Lung (tissue), 12 donors: Measurements from ENCODE around the gene PROM1. TPM values are rescaled to one million over a fixed set of nuclear protein-coding genes. Genes with fewer than 3 reads are reported as not detected.

Experiments
- ATAC-seq: fragments of 200-7000 bp; cut with Tn5 transposase; one replicate; pipeline ENCODE4 v1.9.1; 2020; ENCODE audit warnings: moderate number of reproducible peaks; ENCODE audit not compliant: insufficient read depth, low FRiP score
- DNase-seq, 3 donors: peaks; one replicate each; pipeline ENCODE4 v3.0.0-alpha.2; 2013 to 2017
- H3K27ac ChIP-seq, 2 donors: one replicate each; pipeline ENCODE4 v1.5.1; 2013; ENCODE audit warnings: mild to moderate bottlenecking in 2 of 2, moderate library complexity in 2 of 2, control low read depth in 1 of 2, inconsistent platforms in 1 of 2, low read depth in 1 of 2, low read length in 1 of 2
- H3K27me3 ChIP-seq, 3 donors: one replicate each; pipeline ENCODE4 v1.5.1; 2013; ENCODE audit warnings: low read length in 2 of 3; ENCODE audit not compliant: control insufficient read depth in 3 of 3, insufficient read depth in 3 of 3
- H3K36me3 ChIP-seq, 4 donors: one replicate each; pipeline ENCODE4 v1.5.1; 2013; ENCODE audit warnings: low read length in 4 of 4, mild to moderate bottlenecking in 1 of 4, moderate library complexity in 1 of 4; ENCODE audit not compliant: control insufficient read depth in 4 of 4, insufficient read depth in 4 of 4
- H3K4me1 ChIP-seq, 5 donors: one replicate each; pipeline ENCODE4 v1.5.1; 2013; ENCODE audit warnings: low read length in 5 of 5, mild to moderate bottlenecking in 2 of 5, moderate library complexity in 1 of 5; ENCODE audit not compliant: control insufficient read depth in 5 of 5, insufficient read depth in 5 of 5
- H3K4me3 ChIP-seq: one replicate; pipeline ENCODE4 v1.5.1; 2013; ENCODE audit warnings: mild to moderate bottlenecking, control low read depth, moderate library complexity
- H3K9ac ChIP-seq, 2 donors: one replicate each; pipeline ENCODE4 v1.5.1; 2013; ENCODE audit warnings: low read length in 2 of 2, control low read depth in 1 of 2; ENCODE audit not compliant: insufficient read depth in 1 of 2
- H3K9me3 ChIP-seq, 4 donors: one replicate each; pipeline ENCODE4 v1.5.1; 2013; ENCODE audit warnings: low read length in 3 of 4, mild to moderate bottlenecking in 1 of 4, moderate library complexity in 1 of 4; ENCODE audit not compliant: control insufficient read depth in 4 of 4, insufficient read depth in 3 of 4
- WGBS, 2 donors: extraction: QIAGEN DNeasy Blood & Tissue Kit; methylation state at CpG; one replicate each; pipeline ENCODE4 v1.1.7; 2013; 5-methylcytosine and 5-hydroxymethylcytosine counted together
- polyA plus RNA-seq, 2 donors: library from polyadenylated mRNA; stranded (reverse); fragments of 200-250 nt; gene quantifications; one replicate each; pipeline ENCODE4 v1.2.1, GENCODE V29; 2013
- total RNA-seq, 2 donors: library from RNA; depleted of rRNA in 1 of 2; stranded (reverse); fragments of >200 nt in 1 of 2; gene quantifications; one replicate each; pipeline ENCODE4 v1.2.1, GENCODE V29; 2014 to 2021
- TF ChIP-seq, protein P1 (sequence below): IDR thresholded peaks from 2 replicates; pipeline ENCODE4 v1.5.1; 2012; ENCODE audit warnings: mild to moderate bottlenecking; ENCODE audit errors: control extremely low read depth, extremely low read depth
- donor health status: control.
- donor health status: control.
- donor health status: Bipolar disorder and iron deficiency.
- donor health status: healthy.
- donor health status: DM: yes; HTN: yes; CAD: no.

The PROM1 gene
- total and polyA plus RNA-seq, 4 donors, result 6.7 to 49.5 (median 27.6) TPM

DNA sequence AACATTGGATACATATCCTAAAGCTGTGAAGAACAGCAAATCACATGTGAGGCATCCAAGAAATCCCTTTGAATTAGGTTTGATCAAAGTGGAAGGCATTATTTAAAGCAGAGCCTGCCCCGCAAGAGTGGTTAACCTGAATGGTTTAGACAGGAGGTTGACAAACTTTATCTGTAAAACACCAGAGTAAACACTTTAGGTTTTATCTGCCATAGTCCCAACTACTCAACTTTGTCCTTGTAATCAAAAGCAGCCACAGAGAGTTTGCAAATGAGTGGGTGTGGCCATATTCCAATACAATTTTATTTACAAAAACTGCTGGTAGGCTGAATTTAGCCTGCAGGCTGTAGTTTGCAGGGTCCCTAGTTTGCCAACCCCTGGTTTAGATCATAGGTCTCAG is 95.6 kb downstream of the PROM1 start:
- Histone ChIP-seq H3K9me3 (peaks cover 0 to 4% (median 0%) of the 10 kb centered on the region in 4 donors), H3K9ac (no peak overlapping the region), H3K4me1 (no peaks in the 10 kb centered on the region), H3K27ac (no peak overlapping the region), H3K27me3 (no peaks in the 10 kb centered on the region), H3K36me3 (peaks cover 0 to 14% (median 0%) of the 10 kb centered on the region in 4 donors), H3K4me3 (no peak overlapping the region)
- ATAC-seq, result no peak
- 52 to 68% methylated on average over 1 of the region's 1 CpG for WGBS, 2 donors
- DNase-seq, result no peak
- TF ChIP-seq, protein P1, sequence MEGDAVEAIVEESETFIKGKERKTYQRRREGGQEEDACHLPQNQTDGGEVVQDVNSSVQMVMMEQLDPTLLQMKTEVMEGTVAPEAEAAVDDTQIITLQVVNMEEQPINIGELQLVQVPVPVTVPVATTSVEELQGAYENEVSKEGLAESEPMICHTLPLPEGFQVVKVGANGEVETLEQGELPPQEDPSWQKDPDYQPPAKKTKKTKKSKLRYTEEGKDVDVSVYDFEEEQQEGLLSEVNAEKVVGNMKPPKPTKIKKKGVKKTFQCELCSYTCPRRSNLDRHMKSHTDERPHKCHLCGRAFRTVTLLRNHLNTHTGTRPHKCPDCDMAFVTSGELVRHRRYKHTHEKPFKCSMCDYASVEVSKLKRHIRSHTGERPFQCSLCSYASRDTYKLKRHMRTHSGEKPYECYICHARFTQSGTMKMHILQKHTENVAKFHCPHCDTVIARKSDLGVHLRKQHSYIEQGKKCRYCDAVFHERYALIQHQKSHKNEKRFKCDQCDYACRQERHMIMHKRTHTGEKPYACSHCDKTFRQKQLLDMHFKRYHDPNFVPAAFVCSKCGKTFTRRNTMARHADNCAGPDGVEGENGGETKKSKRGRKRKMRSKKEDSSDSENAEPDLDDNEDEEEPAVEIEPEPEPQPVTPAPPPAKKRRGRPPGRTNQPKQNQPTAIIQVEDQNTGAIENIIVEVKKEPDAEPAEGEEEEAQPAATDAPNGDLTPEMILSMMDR, result no peak

DNA sequence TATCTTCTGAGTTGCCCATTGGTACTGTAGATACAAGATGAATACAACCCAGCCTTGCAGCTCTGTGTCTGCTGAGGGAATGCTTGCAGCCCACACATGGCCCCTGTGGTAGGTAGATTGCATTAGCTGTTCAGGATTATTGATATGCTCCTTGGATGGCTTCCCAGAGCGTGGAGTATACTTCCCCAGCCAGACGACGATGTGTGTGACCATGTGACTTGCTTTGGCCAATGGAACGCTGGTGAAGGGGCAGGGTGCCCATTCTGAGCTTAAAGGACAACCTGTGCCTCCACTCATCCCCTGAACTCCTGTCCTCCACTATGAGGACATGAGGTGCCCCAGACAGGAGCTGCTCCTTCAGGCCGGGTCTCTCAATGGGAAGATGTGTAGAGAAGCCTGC is 96.9 kb downstream of the PROM1 start:
- H3K27me3 ChIP-seq, result no peaks in the 10 kb centered on the region
- TF ChIP-seq, protein P1, result no peak
- H3K36me3 ChIP-seq, result peaks cover 0 to 14% (median 0%) of the 10 kb centered on the region in 4 donors
- H3K27ac ChIP-seq, result no peak overlapping the region
- H3K9me3 ChIP-seq, result peaks cover 0 to 4% (median 0%) of the 10 kb centered on the region in 4 donors
- H3K4me3 ChIP-seq, result no peak overlapping the region
- 64 to 68% methylated on average over 5 of the region's 5 CpGs for WGBS, 2 donors
- no peak overlapping the region for H3K9ac ChIP-seq
- DNase-seq (no peak), ATAC-seq (no peak)
- H3K4me1 ChIP-seq, result no peaks in the 10 kb centered on the region

DNA sequence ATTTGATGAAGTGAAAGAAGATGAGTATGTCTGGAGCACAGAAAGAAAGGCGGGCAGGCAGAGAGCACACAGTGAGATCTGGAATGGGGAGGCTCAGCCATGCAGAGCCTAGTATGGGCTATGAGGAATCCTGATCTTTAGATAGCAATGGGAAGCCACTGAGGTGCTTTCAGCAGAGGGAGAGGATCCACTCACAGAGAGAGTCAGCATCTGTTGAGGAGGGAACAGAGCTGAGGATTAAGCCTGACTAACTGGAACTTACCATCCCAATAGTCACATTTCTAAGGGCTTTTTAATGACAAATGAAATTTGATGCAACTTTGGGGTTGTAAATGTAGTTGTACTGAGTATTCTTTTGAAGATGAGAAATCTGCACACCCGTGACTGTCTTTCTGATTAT is 100.2 kb downstream of the PROM1 start:
- Histone ChIP-seq H3K4me1 (no peaks in the 10 kb centered on the region), H3K36me3 (peaks cover 0 to 5% (median 0%) of the 10 kb centered on the region in 4 donors), H3K27me3 (peaks cover 0 to 3% (median 0%) of the 10 kb centered on the region in 3 donors), H3K9me3 (peaks cover 0 to 4% (median 0%) of the 10 kb centered on the region in 4 donors), H3K4me3 (no peak overlapping the region), H3K27ac (no peak overlapping the region), H3K9ac (no peak overlapping the region)
- TF ChIP-seq, protein P1, result no peak
- DNase-seq (no peak), ATAC-seq (no peak)
- WGBS, 2 donors, result 92 to 93% methylated on average over 2 of the region's 2 CpGs
